HuH-7.5 (cell line): ENCODE results near the gene HS3ST2.
"Not testable (repeated sequence)": the region's sequence is repeated elsewhere in the genome, so short reads cannot be mapped to it uniquely, and the experiment has no call there.

Experiments used
- DNase-seq: peaks from one replicate; pipeline ENCODE4 v3.0.0; 2011; ENCODE audit warnings: low spot score

HS3ST2 gene

DNA sequence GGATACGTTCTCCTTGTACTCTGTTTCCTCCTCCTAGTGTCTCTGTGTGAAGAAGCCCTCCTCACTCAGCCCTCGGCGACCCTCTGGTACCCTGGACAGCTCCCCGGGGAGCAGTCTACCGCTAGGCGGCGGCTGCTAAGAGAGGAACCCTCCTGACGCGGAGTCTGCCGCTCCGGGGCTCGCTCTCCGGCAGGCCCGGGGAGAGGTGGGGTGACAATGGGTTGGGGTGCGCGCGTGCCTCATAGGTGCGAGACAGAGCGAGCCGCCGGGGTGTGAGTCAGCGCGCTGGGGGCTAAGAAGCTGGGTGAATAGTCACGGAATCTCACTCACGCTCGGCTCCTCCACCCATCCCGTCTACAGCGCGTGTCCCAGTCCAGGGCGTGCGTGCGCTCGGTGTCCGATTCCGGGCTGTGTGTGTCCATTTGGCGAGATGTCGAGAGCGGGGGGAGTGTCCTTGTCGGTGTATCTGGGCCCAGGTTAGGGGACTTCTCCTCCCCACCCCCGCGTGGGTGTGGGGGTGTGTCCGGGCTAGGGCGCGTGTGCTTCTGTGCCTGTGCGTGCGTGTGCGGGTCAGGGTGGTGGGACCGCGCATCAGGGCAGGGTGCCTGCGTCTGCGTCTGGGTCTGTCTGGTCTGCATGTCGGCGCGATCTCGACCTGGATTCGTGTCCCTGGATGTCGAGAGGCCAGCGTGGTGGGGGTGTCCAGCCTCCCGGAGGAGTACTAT, 577 bp upstream of the HS3ST2 start:
- DNase-seq: peak; percentile 48

- DNase-seq: no peak
These were observed 746 bp downstream of the HS3ST2 start for GRCh38 chr16:22814711-22815105.

DNA sequence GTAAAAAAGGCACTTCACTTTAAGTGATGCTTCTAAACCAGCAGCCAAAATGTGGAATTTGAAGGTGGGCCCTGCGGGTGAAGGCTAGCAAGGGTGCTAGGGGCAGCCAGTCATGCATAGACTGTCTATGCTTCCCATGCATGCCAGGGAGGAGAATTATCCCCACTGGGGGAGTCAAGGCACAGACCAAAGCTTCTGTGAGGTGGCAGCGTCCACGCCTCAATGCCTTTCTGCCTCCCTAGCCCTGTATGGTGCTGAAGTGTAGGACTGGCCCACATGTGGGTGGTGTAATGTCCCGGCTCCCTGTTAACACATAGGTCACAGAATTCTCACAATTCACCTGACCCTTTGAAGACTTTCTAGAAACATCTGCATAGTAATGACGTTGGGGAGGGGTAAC, 1.9 kb downstream of the HS3ST2 start:
- no peak for DNase-seq

DNA sequence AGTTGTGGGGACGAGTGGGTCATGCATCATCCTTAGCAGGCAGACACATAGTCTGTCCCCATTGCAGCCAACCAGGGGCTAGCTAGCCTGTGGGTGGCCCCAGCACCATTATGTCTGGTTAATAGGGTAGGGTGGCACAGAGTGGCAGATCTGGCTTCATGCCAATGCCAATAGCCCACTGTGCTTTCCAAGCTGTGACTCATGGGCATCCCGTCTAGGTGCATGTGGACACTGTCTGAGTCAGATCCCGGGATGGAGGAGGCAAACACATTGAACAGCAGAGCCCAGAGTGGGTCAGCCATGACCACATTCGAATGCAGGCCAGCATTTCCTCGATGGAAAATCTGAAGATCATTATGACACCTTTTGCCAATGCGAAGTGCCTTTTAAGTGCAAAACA, 2.5 kb downstream of the HS3ST2 start:
- no peak for DNase-seq

DNA sequence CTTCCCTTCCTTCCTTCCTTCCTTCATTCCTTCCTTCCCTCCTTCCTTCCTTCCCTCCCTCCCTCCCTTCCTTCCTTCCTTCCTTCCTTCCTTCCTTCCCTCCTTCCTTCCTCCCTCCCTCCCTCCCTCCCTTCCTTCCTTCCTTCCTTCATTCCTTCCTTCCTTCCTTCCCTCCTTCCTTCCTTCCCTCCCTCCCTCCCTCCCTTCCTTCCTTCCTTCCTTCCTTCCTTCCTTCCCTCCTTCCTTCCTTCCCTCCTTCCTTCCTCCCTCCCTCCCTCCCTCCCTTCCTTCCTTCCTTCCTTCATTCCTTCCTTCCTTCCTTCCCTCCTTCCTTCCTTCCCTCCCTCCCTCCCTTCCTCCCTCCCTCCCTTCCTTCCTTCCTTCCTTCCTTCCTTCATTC, 4.8 kb downstream of the HS3ST2 start:
- not testable (repeated sequence) for DNase-seq

- DNase-seq: no peak
These were observed 24.7 kb downstream of the HS3ST2 start for GRCh38 chr16:22838681-22839080.

DNA sequence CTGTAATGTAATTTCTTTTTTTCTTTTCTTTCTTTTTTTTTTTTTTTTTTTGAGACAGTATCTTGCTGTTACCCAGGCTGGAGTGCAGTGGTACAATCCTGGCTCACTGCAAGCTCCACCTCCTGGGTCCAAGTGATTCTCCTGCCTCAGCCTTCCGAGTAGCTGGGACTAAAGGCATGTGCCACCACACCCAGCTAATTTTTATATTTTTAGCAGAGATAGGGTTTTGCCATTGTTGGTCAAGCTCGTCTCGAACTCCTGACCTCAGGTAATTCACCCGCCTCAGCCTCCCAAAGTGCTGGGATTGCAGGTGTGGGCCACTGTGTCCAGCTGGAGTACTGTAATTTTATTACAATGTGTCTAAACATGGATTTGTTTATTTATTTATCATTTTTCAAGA, 28.1 kb downstream of the HS3ST2 start:
- not testable (repeated sequence) for DNase-seq

DNA sequence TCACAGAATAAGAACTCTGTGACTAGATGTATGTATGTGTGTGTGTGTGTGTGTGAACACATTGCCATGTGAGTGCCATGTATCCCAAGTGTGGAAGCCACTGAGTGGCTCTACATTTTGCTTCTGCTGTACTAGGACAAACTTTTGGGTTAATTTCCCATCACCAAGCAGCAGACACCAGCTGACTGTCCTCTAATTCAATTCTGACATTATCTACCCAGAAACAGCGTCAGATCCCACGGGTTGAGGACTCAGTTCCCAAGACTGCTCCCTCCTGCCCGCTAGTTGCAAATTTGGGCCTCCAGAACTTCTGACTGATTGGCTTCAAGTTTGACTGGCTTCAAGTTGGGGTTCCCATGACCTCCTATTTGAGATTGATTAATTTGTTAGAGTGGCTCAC, 29.2 kb downstream of the HS3ST2 start:
- DNase-seq: no peak

DNA sequence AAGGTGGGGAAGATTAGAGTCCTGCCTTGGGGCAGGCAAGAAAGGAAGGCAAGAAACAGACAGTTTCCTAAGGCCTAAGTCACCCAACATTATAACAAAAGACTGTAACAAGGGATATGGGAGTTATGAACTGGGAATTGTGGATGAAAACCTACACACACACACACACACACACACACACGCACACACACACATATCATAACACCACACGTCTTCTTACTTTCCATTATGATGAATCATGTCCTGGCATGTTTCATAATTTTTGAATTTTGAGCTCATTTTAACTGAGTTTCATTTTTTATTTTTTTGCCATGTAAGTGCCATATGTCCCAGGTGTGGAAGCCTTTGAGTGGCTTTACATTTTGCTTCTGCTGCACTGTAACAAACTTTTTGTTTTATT, 29.9 kb downstream of the HS3ST2 start:
- no peak for DNase-seq

DNA sequence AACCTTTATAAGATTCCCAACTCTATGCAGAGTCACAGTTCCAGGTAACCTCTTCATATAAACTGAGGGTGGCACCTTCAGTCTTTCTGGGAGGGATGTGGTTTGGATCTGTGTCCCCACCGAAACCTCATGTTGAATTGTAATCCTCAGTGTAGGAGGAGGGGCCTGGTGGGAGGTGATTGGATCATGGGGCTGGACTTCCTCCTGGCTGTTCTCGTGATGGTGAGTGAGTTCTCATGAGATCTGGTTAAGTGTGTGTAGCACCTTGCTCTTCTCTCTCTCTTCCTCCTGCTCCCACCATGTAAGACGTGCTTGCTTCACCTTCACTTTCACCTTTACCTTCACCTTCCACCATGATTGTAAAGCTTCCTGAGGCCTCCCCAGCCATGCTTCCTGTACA, 30.5 kb downstream of the HS3ST2 start:
- no peak for DNase-seq

DNA sequence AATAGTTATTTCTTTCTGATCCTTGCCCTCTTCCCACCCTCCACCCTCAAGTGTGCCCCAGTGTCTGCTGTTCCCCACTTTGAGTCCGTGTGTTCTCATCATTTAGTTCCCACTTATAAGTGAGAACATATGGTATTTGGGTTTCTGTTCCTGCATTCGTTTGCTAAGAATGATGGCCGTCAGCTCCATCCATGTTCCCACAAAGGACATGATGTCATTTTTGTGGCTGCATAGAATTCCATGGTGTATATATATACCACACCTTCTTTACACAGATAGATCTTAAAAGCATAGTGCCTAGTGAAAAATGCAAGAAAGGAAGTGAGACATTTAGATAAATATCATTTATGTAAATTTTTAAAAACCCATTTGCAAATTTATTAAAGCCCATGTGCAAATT, 33.1 kb downstream of the HS3ST2 start:
- DNase-seq: no peak

DNA sequence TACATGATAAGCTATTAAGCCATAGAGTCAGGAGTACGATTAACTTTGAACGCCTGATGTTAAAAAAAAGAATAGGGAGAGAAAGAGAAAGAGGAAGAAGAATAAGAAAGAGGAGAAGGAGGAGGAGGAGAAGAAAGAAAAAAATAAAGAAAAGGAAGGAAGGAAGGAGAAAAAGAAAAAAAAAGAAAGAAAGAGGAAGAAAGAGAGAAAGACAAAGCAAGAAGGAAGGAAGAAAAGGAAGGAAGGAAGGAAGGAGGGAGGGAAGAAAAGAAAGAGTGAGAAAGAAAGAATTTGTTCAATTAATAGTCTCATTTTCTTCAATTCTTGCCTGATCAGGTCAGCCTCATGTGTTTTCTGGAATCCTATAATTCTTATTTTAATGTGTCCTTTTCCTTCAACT, 33.7 kb downstream of the HS3ST2 start:
- no peak for DNase-seq

DNA sequence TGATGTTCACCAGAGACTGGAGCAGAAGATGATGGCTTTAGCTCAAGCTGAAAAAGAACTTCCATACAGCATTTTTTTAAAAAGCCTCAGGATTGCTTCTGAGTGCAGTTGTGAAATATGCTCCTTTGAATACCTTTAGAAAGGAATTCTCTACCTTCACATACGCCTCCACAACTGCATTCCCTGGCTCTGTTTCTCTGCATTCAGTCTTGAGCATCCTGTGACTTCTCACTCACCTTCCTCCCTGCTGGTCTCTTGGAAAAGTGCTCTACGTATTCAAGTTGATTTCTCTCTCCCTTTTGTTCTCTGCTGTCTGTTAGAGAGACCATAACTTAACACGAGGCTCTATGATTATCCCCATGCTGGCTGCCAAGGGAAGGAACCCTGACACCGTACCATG, 34.5 kb downstream of the HS3ST2 start:
- no peak for DNase-seq

- DNase-seq: no peak
These were observed 35.6 kb downstream of the HS3ST2 start for GRCh38 chr16:22849517-22849916.

GRCh38 chr16:22855231-22855630, 41.3 kb downstream of the HS3ST2 start:
- no peak for DNase-seq

- DNase-seq: no peak
These were observed 43.5 kb downstream of the HS3ST2 start for GRCh38 chr16:22857296-22858025.

DNA sequence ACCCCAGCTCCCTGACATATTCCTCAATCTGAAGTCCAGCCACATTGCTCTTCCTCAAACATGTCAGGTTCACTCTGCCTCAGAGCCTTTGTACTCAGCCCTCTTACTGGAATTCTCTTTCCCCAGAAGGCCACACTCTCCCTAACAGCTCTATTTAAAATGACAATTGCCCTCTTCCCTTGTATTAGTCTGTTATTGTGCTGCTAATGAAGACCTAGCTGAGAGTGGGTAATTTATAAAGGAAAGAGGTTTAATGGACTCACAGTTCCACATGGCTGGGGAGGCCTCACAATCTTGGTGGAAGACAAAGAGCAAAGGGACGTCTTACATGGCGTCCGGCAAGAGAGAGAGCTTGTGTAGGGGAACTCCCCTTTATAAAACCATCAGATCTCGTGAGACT, 46.0 kb downstream of the HS3ST2 start:
- no peak for DNase-seq

- DNase-seq: no peak
These were observed 47.6 kb downstream of the HS3ST2 start for GRCh38 chr16:22861580-22861979.

DNA sequence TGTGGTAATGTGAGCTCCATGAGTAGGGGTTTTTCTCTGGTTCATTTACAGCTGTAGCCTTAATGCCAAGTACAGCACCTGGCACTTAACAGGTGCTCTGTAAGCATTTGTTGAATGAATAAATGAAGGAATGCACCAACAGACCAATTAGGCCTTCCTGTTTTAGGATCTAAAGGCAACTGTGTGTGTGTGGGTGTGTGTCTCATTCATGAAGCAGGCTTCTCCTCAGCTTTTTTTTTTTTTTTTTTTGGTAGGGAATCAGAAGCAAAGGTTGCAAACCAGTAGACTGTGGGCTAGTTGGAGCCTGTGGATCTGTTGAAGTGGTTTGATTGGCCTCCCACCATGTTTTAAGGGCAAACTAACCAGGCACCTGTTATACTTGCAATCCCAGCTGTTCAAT, 48.1 kb downstream of the HS3ST2 start:
- no peak for DNase-seq

- DNase-seq: no peak
These were observed 50.4 kb downstream of the HS3ST2 start for GRCh38 chr16:22864375-22864774.

- no peak for DNase-seq
These were observed 54.7 kb downstream of the HS3ST2 start for GRCh38 chr16:22868593-22869224.

- no peak for DNase-seq
These were observed 57.9 kb downstream of the HS3ST2 start for GRCh38 chr16:22871861-22872260.

DNA sequence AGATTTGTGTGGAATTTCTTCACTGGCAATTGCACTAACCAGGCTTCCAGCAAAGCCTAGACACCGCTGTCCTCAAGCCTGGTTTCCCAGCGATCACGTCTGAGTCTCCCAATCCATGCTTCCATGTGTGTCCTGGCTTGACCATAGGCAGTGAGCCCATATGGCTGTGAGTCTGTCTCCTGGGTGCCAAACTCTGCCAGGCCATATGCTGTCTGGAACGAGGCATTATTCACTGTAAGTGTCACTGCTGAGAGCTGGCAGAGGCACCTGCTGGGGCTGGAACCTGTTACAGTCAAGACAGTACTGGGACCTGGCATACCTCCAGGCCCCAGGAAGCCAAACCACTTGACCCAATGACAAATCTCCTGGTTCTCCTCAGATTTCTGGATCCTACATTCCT, 60.4 kb downstream of the HS3ST2 start:
- no peak for DNase-seq
